Fibroblast of lung (primary cell): ENCODE measurements around the gene TRIM24. TPM values are rescaled to one million over a fixed set of nuclear protein-coding genes. Genes with fewer than 3 reads are reported as not detected.

Experiments
- DNase-seq, 2 donors: peaks; one replicate each; pipeline versions ENCODE4 v3.0.0 to v3.0.0-alpha.2; 2010; ENCODE audit warnings: low read depth in 2 of 2
- H2AFZ ChIP-seq: 2 replicates; pipeline ENCODE4 v1.5.1; 2012; ENCODE audit warnings: low read length, control low read depth, inconsistent platforms
- H3K27ac ChIP-seq: 2 replicates; pipeline ENCODE4 v1.5.1; 2011; ENCODE audit warnings: low read length, control low read depth; ENCODE audit not compliant: insufficient read depth
- H3K27me3 ChIP-seq: 2 replicates; pipeline ENCODE4 v1.5.1; 2011; ENCODE audit warnings: mild to moderate bottlenecking, low read length; ENCODE audit not compliant: control insufficient read depth, insufficient read depth
- H3K36me3 ChIP-seq: 2 replicates; pipeline ENCODE4 v1.5.1; 2011; ENCODE audit warnings: low read length; ENCODE audit not compliant: control insufficient read depth, insufficient read depth
- H3K4me1 ChIP-seq: 2 replicates; pipeline ENCODE4 v1.5.1; 2011; ENCODE audit warnings: low read length; ENCODE audit not compliant: control insufficient read depth, insufficient read depth; ENCODE audit errors: extremely low read depth
- H3K4me2 ChIP-seq: 2 replicates; pipeline ENCODE4 v1.5.1; 2011; ENCODE audit warnings: low read length, control low read depth; ENCODE audit not compliant: insufficient read depth; ENCODE audit errors: extremely low read depth
- H3K4me3 ChIP-seq, 4 experiments: fragments of 200-600 bp in 1 of 4; sonication (generic) in 1 of 4; replicated peaks in 1 of 4; 2 replicates each; pipeline ENCODE4 v1.5.1; 2011 to 2016; ENCODE audit warnings: low read length in 4 of 4, low read depth in 3 of 4, mild to moderate bottlenecking in 3 of 4, control low read depth in 2 of 4, inconsistent platforms in 1 of 4, mixed read lengths in 1 of 4; ENCODE audit not compliant: insufficient read depth in 1 of 4; ENCODE audit errors: control extremely low read depth in 1 of 4
- H3K79me2 ChIP-seq: 2 replicates; pipeline ENCODE4 v1.5.1; 2012; ENCODE audit warnings: mild to moderate bottlenecking, low read length, inconsistent platforms; ENCODE audit not compliant: control insufficient read depth, insufficient read depth
- H3K9ac ChIP-seq: 2 replicates; pipeline ENCODE4 v1.5.1; 2011; ENCODE audit warnings: mild to moderate bottlenecking, low read length, control low read depth; ENCODE audit not compliant: insufficient read depth
- H3K9me3 ChIP-seq: 2 replicates; pipeline ENCODE4 v1.5.1; 2012; ENCODE audit warnings: low read depth, low read length; ENCODE audit not compliant: control insufficient read depth, insufficient read depth
- H4K20me1 ChIP-seq: 2 replicates; pipeline ENCODE4 v1.5.1; 2011; ENCODE audit warnings: low read length; ENCODE audit not compliant: control insufficient read depth, insufficient read depth; ENCODE audit errors: extremely low read depth
- CTCF ChIP-seq, 2 donors: IDR thresholded peaks in 1 of 2; conservative IDR thresholded peaks in 1 of 2; 1 replicate in 1 of 2; 2 replicates in 1 of 2; pipeline ENCODE4 v1.5.1; 2011 to 2012; ENCODE audit warnings: low read length in 2 of 2, control low read depth in 1 of 2, inconsistent platforms in 1 of 2, low read depth in 1 of 2, mild to moderate bottlenecking in 1 of 2
- EZH2 ChIP-seq: IDR thresholded peaks from 2 replicates; pipeline ENCODE4 v1.5.1; 2012; ENCODE audit warnings: low read length, control low read depth, mild to moderate bottlenecking; ENCODE audit errors: missing control alignments
- polyA plus RNA-seq, 2 donors: library from polyadenylated mRNA; depleted of rRNA in 1 of 2; stranded (reverse) in 1 of 2; unstranded in 1 of 2; fragments of >200 nt; gene quantifications; 2 replicates each; pipeline ENCODE4 v1.2.1, GENCODE V29; 2011 to 2012; ENCODE audit warnings: missing spikeins in 1 of 2
- total RNA-seq: library from RNA; depleted of rRNA; stranded (reverse); fragments of >200 nt; gene quantifications from 2 replicates; pipeline ENCODE4 v1.2.1, GENCODE V29; 2014

Gene TRIM24
- total and polyA plus RNA-seq, 2 donors (not counting 1 experiment from before 2014, with no cell fraction given) = 5.9 to 7.9 TPM

- Histone ChIP-seq H4K20me1 (no peaks in the 10 kb centered on the region), H3K4me1 (no peaks in the 10 kb centered on the region), H3K27me3 (no peaks in the 10 kb centered on the region), H3K9ac (no peak overlapping the region), H3K4me3 (no peak overlapping the region), H3K4me2 (no peak overlapping the region), H3K36me3 (no peaks in the 10 kb centered on the region), H3K27ac (no peak overlapping the region), H3K9me3 (no peaks in the 10 kb centered on the region), H3K79me2 (no peaks in the 10 kb centered on the region), H2AFZ (no peak overlapping the region)
- TF ChIP-seq CTCF (conservative IDR thresholded peaks at IDR 0.05 in 1 of 2, IDR thresholded peaks at IDR 0.05 in 1 of 2; ENCODE audit: low read depth in 1 of 2, low read length in 2 of 2) = no peak
- no peak for TF ChIP-seq EZH2
- DNase-seq = no peak
Observed at GRCh38 chr7:138602451-138602850, 142.4 kb downstream of the TRIM24 start.

GRCh38 chr7:138603549-138604318, 143.7 kb downstream of the TRIM24 start:
- no peaks in the 10 kb centered on the region for H3K27me3 ChIP-seq
- H3K79me2 ChIP-seq = no peaks in the 10 kb centered on the region
- H2AFZ ChIP-seq = no peak overlapping the region
- no peak overlapping the region for H3K4me3 ChIP-seq
- no peaks in the 10 kb centered on the region for H3K4me1 ChIP-seq
- H3K9me3 ChIP-seq = no peaks in the 10 kb centered on the region
- no peak overlapping the region for H3K27ac ChIP-seq
- TF ChIP-seq CTCF (conservative IDR thresholded peaks at IDR 0.05 in 1 of 2, IDR thresholded peaks at IDR 0.05 in 1 of 2; ENCODE audit: low read depth in 1 of 2, low read length in 2 of 2) (no peak), EZH2 (no peak)
- H4K20me1 ChIP-seq = no peaks in the 10 kb centered on the region
- H3K9ac ChIP-seq = no peak overlapping the region
- H3K4me2 ChIP-seq = no peak overlapping the region
- peak in 1 of 2 donors; percentile 5 for DNase-seq
- H3K36me3 ChIP-seq = no peaks in the 10 kb centered on the region

GRCh38 chr7:138606236-138606635, 146.2 kb downstream of the TRIM24 start:
- Histone ChIP-seq H3K9ac (no peak overlapping the region), H2AFZ (no peak overlapping the region), H3K4me2 (no peak overlapping the region), H3K36me3 (no peaks in the 10 kb centered on the region), H4K20me1 (no peaks in the 10 kb centered on the region), H3K4me1 (no peaks in the 10 kb centered on the region), H3K27me3 (no peaks in the 10 kb centered on the region), H3K79me2 (no peaks in the 10 kb centered on the region), H3K27ac (no peak overlapping the region), H3K4me3 (no peak overlapping the region), H3K9me3 (no peaks in the 10 kb centered on the region)
- DNase-seq = no peak
- TF ChIP-seq EZH2 (no peak), CTCF (conservative IDR thresholded peaks at IDR 0.05 in 1 of 2, IDR thresholded peaks at IDR 0.05 in 1 of 2; ENCODE audit: low read depth in 1 of 2, low read length in 2 of 2) (no peak)
